ENCODE measurements around the gene SIRT2. TPM values are rescaled to one million over a fixed set of nuclear protein-coding genes. Genes with fewer than 3 reads are reported as not detected.
"Not testable (repeated sequence)": the region's sequence is repeated elsewhere in the genome, so short reads cannot be mapped to it uniquely, and the experiment has no call there.

Gene SIRT2
- total RNA-seq, 1 experiment from 2014 or later: 37.4 TPM

GRCh38 chr19:38856813-38857212 is 42.6 kb downstream of the SIRT2 start:
- no peaks in the 10 kb centered on the region for H3K9me3 Mint-ChIP-seq (ENCODE audit: unreplicated experiment)
- ChIA-PET CTCF (no interaction called here), POLR2A (interaction anchor here (0.6 kb wide), 1 partner anchor 229 kb away, joined by 3 read pairs; no protein-coding TSS in a partner anchor)
- no peak for DNase-seq (ENCODE audit: unreplicated experiment)
- no TSS peak for BruUV-seq (replicated peaks)
- intact Hi-C loops (cut with micrococcal nuclease): no loop called here
- H3K27me3 Mint-ChIP-seq (ENCODE audit: insufficient read depth, unreplicated experiment): no peaks in the 10 kb centered on the region
- TF ChIP-seq, protein P1, sequence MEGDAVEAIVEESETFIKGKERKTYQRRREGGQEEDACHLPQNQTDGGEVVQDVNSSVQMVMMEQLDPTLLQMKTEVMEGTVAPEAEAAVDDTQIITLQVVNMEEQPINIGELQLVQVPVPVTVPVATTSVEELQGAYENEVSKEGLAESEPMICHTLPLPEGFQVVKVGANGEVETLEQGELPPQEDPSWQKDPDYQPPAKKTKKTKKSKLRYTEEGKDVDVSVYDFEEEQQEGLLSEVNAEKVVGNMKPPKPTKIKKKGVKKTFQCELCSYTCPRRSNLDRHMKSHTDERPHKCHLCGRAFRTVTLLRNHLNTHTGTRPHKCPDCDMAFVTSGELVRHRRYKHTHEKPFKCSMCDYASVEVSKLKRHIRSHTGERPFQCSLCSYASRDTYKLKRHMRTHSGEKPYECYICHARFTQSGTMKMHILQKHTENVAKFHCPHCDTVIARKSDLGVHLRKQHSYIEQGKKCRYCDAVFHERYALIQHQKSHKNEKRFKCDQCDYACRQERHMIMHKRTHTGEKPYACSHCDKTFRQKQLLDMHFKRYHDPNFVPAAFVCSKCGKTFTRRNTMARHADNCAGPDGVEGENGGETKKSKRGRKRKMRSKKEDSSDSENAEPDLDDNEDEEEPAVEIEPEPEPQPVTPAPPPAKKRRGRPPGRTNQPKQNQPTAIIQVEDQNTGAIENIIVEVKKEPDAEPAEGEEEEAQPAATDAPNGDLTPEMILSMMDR (IDR thresholded peaks at IDR 0.05; ENCODE audit: unreplicated experiment): no peak
- H3K4me3 Mint-ChIP-seq (ENCODE audit: unreplicated experiment): no peak overlapping the region
- H3K36me3 Mint-ChIP-seq (ENCODE audit: insufficient read depth, unreplicated experiment): no peaks in the 10 kb centered on the region
- peaks cover 6% of the 10 kb centered on the region for H3K4me1 Mint-ChIP-seq (ENCODE audit: insufficient read depth, unreplicated experiment)
- no peak overlapping the region for H3K27ac Mint-ChIP-seq (ENCODE audit: low read depth, unreplicated experiment)

GRCh38 chr19:38855751-38856150 is 43.7 kb downstream of the SIRT2 start:
- BruUV-seq (replicated peaks); POLR2A ChIA-PET: not testable (repeated sequence)

GRCh38 chr19:38854961-38855360 is 44.5 kb downstream of the SIRT2 start:
- H3K27me3 Mint-ChIP-seq (ENCODE audit: insufficient read depth, unreplicated experiment); DNase-seq (ENCODE audit: unreplicated experiment); H3K9me3 Mint-ChIP-seq (ENCODE audit: unreplicated experiment); POLR2A ChIA-PET; H3K4me3 Mint-ChIP-seq (ENCODE audit: unreplicated experiment); CTCF ChIA-PET; BruUV-seq (replicated peaks); H3K4me1 Mint-ChIP-seq (ENCODE audit: insufficient read depth, unreplicated experiment); H3K27ac Mint-ChIP-seq (ENCODE audit: low read depth, unreplicated experiment); H3K36me3 Mint-ChIP-seq (ENCODE audit: insufficient read depth, unreplicated experiment): not testable (repeated sequence)
- intact Hi-C loops (cut with micrococcal nuclease): loop anchor here (5.0 kb wide), 1 partner anchor 203 kb away; no protein-coding TSS in a partner anchor

More at GRCh38 chr19:38855751-38856150, 43.7 kb downstream of the SIRT2 start:
- H3K27me3 Mint-ChIP-seq (ENCODE audit: insufficient read depth, unreplicated experiment); H3K27ac Mint-ChIP-seq (ENCODE audit: low read depth, unreplicated experiment); CTCF ChIA-PET; H3K4me3 Mint-ChIP-seq (ENCODE audit: unreplicated experiment); intact Hi-C loops (cut with micrococcal nuclease); DNase-seq (ENCODE audit: unreplicated experiment); H3K36me3 Mint-ChIP-seq (ENCODE audit: insufficient read depth, unreplicated experiment); H3K4me1 Mint-ChIP-seq (ENCODE audit: insufficient read depth, unreplicated experiment); H3K9me3 Mint-ChIP-seq (ENCODE audit: unreplicated experiment): not testable (repeated sequence)

GRCh38 chr19:38853214-38853613 is 46.2 kb downstream of the SIRT2 start:
- no peak for DNase-seq (ENCODE audit: unreplicated experiment)
- Mint-ChIP-seq H3K27ac (ENCODE audit: low read depth, unreplicated experiment) (peak overlapping the region; percentile 99), H3K9me3 (ENCODE audit: unreplicated experiment) (no peaks in the 10 kb centered on the region), H3K27me3 (ENCODE audit: insufficient read depth, unreplicated experiment) (no peaks in the 10 kb centered on the region), H3K4me3 (ENCODE audit: unreplicated experiment) (peak overlapping the region; percentile 97), H3K4me1 (ENCODE audit: insufficient read depth, unreplicated experiment) (peaks cover 11% of the 10 kb centered on the region), H3K36me3 (ENCODE audit: insufficient read depth, unreplicated experiment) (peaks cover 17% of the 10 kb centered on the region)
- TF ChIP-seq, protein P1 (IDR thresholded peaks at IDR 0.05; ENCODE audit: unreplicated experiment): no peak
- BruUV-seq (replicated peaks): no TSS peak
- ChIA-PET CTCF (interaction anchor here (0.6 to 3.0 kb wide), 6 partner anchors 34 to 310 kb away, joined by 3 to 11 read pairs (median 5); partner anchors contain the start of genes MRPS12 and SARS2), POLR2A (interaction anchor here (0.7 to 4.1 kb wide), 19 partner anchors 8 to 479 kb away, joined by 3 to 40 read pairs (median 5); partner anchors contain the start of genes ACTN4, ECH1, MRPS12 and NFKBIB)
- intact Hi-C loops (cut with micrococcal nuclease): loop anchor here (5.0 kb wide), 1 partner anchor 201 kb away; no protein-coding TSS in a partner anchor

- TF ChIP-seq, protein P1 (IDR thresholded peaks at IDR 0.05; ENCODE audit: unreplicated experiment): no peak
- Mint-ChIP-seq H3K27ac (ENCODE audit: low read depth, unreplicated experiment) (peak overlapping the region; percentile 99), H3K9me3 (ENCODE audit: unreplicated experiment) (no peaks in the 10 kb centered on the region), H3K4me1 (ENCODE audit: insufficient read depth, unreplicated experiment) (peaks cover 18% of the 10 kb centered on the region), H3K36me3 (ENCODE audit: insufficient read depth, unreplicated experiment) (peaks cover 24% of the 10 kb centered on the region), H3K4me3 (ENCODE audit: unreplicated experiment) (peak overlapping the region; percentile 97), H3K27me3 (ENCODE audit: insufficient read depth, unreplicated experiment) (no peaks in the 10 kb centered on the region)
- intact Hi-C loops (cut with micrococcal nuclease): loop anchor here (1.0 to 5.0 kb wide), 2 partner anchors 35 to 200 kb away; no protein-coding TSS in a partner anchor
- BruUV-seq (replicated peaks): TSS peak; percentile 26
- POLR2A ChIA-PET: interaction anchor here (0.6 to 4.1 kb wide), 28 partner anchors 9 to 593 kb away, joined by 3 to 40 read pairs (median 4); partner anchors contain the start of genes ACTN4, C19orf33, ECH1 and MRPS12
- CTCF ChIA-PET: interaction anchor here (0.9 to 3.0 kb wide), 5 partner anchors 35 to 309 kb away, joined by 3 to 11 read pairs (median 5); partner anchors contain the start of genes MRPS12 and SARS2
- DNase-seq (ENCODE audit: unreplicated experiment): peak; percentile 58
Observed at GRCh38 chr19:38852231-38853044, 47.0 kb downstream of the SIRT2 start.
